Activated CD8-positive, alpha-beta memory T cell treated with anti-CD3 and anti-CD28 coated beads, Interleukin-2, amount 50 U/mL, for 24 hours (primary cell): ENCODE data around the gene AKT3.
"Not testable (repeated sequence)": the region's sequence is repeated elsewhere in the genome, so short reads cannot be mapped to it uniquely, and the experiment has no call there.

Experiments used
- DNase-seq: peaks from one replicate; pipeline ENCODE4 v3.0.0-alpha.2; 2020; ENCODE audit errors: extremely low read depth

The AKT3 gene

GRCh38 chr1:243705585-243705984, 144.5 kb downstream of the AKT3 start:
- no peak for DNase-seq

- no peak for DNase-seq
These were observed 148.2 kb downstream of the AKT3 start for GRCh38 chr1:243701872-243702271.

GRCh38 chr1:243693800-243694199, 156.2 kb downstream of the AKT3 start:
- DNase-seq = no peak

- no peak for DNase-seq
These were observed 163.9 kb downstream of the AKT3 start for GRCh38 chr1:243686159-243686558.

GRCh38 chr1:243680860-243681259, 169.2 kb downstream of the AKT3 start:
- DNase-seq = no peak

- no peak for DNase-seq
These were observed 177.4 kb downstream of the AKT3 start for GRCh38 chr1:243672539-243673074.

- DNase-seq = no peak
These were observed 182.5 kb downstream of the AKT3 start for GRCh38 chr1:243667591-243667990.

- no peak for DNase-seq
These were observed 182.9 kb downstream of the AKT3 start for GRCh38 chr1:243667133-243667532.

- no peak for DNase-seq
These were observed 186.4 kb downstream of the AKT3 start for GRCh38 chr1:243663651-243664050.

- DNase-seq = not testable (repeated sequence)
These were observed 187.9 kb downstream of the AKT3 start for GRCh38 chr1:243662169-243662568.

GRCh38 chr1:243658594-243659105, 191.4 kb downstream of the AKT3 start:
- DNase-seq = no peak

- no peak for DNase-seq
These were observed 192.2 kb downstream of the AKT3 start for GRCh38 chr1:243657793-243658192.

- DNase-seq = not testable (repeated sequence)
These were observed 200.5 kb downstream of the AKT3 start for GRCh38 chr1:243649530-243649929.

- DNase-seq = no peak
These were observed 203.2 kb downstream of the AKT3 start for GRCh38 chr1:243646841-243647240.

- DNase-seq = no peak
These were observed 204.8 kb downstream of the AKT3 start for GRCh38 chr1:243645281-243645680.

GRCh38 chr1:243642936-243643335, 207.1 kb downstream of the AKT3 start:
- DNase-seq = no peak

GRCh38 chr1:243639027-243639658, 210.9 kb downstream of the AKT3 start:
- DNase-seq = no peak

GRCh38 chr1:243638186-243638585, 211.9 kb downstream of the AKT3 start:
- no peak for DNase-seq

GRCh38 chr1:243628476-243628907, 221.6 kb downstream of the AKT3 start:
- DNase-seq = no peak

GRCh38 chr1:243623841-243624240, 226.2 kb downstream of the AKT3 start:
- no peak for DNase-seq

- DNase-seq = no peak
These were observed 228.1 kb downstream of the AKT3 start for GRCh38 chr1:243621973-243622372.

- no peak for DNase-seq
These were observed 229.9 kb downstream of the AKT3 start for GRCh38 chr1:243620096-243620495.

- DNase-seq = no peak
These were observed 240.3 kb downstream of the AKT3 start for GRCh38 chr1:243609698-243610097.

GRCh38 chr1:243605604-243606003, 244.4 kb downstream of the AKT3 start:
- DNase-seq = no peak
